Stimulated activated CD8-positive, alpha-beta memory T cell treated with anti-CD3 and anti-CD28 coated beads, Interleukin-4, amount 100 ng/mL, for 48 hours (primary cell): ENCODE data around the gene OR8S1.
"Not testable (repeated sequence)": the region's sequence is repeated elsewhere in the genome, so short reads cannot be mapped to it uniquely, and the experiment has no call there.

Experiments
- DNase-seq: peaks from one replicate; pipeline ENCODE4 v3.0.0-alpha.2; 2020

OR8S1 gene, protein sequence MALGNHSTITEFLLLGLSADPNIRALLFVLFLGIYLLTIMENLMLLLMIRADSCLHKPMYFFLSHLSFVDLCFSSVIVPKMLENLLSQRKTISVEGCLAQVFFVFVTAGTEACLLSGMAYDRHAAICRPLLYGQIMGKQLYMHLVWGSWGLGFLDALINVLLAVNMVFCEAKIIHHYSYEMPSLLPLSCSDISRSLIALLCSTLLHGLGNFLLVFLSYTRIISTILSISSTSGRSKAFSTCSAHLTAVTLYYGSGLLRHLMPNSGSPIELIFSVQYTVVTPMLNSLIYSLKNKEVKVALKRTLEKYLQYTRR

DNA sequence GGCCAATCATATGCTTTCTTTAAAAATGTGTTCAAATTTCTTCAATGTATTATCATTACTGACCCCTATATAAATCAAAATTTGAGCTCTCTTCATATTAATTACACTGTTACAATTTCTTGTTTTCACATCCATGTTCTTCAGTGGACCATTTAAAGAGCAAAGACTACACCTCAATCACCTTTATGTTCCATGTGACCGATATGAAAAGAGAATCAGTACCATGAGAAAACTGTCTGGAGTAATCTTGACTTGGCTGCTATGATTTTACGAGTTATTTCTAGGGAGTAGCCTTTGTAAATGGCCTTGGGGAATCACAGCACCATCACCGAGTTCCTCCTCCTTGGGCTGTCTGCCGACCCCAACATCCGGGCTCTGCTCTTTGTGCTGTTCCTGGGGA, at the start of gene OR8S1:
TSS of gene OR8S1 (plus strand) at position 301 of the 400 bp plus-strand sequence. CDS start at position 301, 0 bp downstream.
- DNase-seq: no peak

GRCh38 chr12:48482198-48482597, 43.2 kb upstream of the OR8S1 start, which contains the start of gene C12orf54:
Gene C12orf54 (plus strand): TSS chr12:48482498. CDS start chr12:48483297, 799 bp downstream.
- DNase-seq: no peak

DNA sequence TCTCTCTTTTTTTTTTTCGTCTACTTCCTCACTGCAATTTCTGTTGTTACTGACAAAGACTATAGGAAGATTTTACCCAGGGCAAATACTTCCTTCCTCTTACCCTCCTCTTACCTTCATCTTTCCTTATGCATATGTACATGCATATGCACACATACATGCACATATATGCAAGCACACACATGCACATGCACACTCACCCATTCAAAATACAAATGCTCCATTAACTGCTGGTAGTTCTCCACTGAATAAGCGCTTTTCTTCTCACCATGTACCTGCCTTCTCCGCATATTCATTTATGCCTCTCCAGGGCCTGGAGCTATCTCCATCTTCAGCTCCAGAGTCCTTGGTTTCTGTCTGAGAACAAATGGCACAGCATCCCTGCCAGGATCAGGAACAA, 42.5 kb upstream of the OR8S1 start:
- DNase-seq: no peak

DNA sequence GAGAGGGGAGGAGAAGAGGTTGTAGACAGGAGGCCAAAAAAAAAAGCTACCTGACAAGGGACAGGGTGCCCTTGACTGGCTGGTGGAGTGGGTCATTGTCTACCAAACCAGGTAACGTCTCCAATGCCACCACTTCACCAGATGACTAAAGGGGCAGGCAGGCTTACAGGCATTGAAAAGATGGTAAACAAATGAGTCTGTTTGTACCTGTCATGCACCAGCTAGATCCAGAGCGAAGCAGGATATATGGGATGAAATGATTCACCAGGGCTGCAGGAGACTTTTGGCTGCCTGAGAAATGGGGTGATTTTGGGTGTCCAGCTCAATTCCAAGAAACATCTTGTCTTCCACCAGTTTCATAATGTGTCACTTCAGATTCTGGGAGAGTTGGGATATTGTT, 39.2 kb upstream of the OR8S1 start:
- DNase-seq: no peak

DNA sequence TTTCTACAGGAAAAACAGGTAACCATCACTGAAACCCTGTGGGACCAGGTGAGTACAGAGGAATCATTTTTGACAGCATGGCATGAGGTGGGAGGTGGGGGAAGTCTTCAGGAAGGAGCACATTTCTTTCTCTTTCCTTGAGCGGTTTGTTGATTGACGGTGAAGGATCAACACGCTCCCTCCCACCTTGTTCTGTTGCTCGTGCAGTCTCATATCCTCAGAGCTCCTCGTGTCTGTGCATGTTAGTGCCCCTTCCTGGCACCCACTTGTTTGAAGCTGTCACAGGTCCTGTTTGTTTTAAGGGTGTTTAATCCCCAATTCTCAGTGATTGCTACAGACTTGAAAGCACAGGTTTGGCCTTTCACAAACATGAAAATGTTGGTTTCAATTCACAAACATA, 38.8 kb upstream of the OR8S1 start:
- no peak for DNase-seq

DNA sequence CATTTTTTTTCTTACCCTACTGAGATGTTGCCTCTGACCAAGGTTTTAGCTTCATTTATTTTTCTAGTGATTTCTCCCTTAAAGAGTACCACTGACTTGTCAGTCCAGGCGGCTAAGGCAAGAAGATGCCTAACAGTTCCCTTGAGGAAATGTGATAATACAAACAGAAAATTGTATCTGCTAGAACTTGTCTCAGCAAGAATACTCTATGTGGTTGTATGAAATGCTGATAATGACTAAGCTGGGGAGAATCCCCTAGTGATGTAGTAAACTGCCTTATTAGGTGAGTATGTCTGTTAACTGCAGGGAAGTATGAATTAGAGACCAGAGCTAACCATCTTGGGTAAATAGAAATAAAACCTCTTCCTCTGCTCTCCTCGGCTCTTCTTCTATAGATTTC, 36.4 kb upstream of the OR8S1 start:
- DNase-seq: no peak

DNA sequence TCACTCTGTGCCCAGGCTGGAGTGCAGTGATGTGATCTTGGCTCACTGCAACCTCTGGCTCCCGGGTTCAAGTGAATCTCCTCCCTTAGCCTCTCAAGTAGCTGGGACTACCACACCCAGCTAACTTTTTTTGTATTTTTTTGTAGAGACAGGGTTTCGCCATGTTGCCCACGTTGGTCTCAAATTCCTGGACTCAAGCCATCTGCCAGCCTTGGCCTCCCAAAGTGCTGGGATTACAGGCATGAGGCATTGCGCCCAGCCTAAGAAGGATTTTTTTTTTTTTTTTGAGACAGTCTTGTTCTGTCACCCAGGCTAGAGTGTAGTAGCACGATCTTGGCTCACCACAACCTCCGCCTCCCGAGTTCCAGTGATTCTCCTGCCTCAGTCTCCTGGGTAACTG, 36.0 kb upstream of the OR8S1 start:
- DNase-seq: not testable (repeated sequence)

GRCh38 chr12:48500281-48500680, 25.2 kb upstream of the OR8S1 start:
- not testable (repeated sequence) for DNase-seq

DNA sequence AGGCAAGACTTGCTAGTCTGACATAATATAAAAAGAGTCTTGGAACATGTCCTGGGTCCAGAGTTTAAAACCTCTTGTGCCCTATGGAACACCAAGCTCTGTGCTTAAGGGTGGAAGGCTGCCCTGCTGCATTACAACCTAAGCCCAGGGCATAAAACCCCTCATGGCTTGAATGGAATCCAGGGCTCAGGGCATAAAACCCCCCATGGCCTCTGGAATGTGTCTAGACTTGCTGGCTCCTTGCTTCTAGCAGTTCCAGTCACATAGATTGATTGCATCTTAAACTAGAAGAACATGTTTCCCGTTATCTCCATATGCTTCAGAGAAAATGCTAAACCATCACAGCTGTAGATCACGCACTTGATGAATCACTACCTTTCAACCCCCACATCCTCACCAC, 18.6 kb upstream of the OR8S1 start:
- not testable (repeated sequence) for DNase-seq

DNA sequence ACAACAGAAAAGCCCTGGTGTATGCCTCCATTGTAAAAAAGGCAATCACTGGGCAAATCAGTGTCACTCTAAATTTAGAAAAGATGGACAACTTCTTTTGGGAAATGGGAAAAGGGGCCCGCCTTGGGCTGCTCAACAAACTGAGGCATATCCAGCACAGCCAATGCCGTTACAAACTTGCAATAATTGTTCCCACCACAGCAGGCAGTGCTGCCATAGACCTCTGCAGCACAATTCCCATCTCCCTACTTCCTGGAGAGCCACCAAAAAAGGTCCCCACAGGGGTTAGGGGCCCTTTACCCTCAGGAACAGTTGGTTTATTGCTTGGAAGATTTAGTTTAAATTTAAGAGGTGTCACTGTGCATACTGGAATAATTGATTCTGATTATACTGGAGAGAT, 16.4 kb upstream of the OR8S1 start:
- DNase-seq: no peak

DNA sequence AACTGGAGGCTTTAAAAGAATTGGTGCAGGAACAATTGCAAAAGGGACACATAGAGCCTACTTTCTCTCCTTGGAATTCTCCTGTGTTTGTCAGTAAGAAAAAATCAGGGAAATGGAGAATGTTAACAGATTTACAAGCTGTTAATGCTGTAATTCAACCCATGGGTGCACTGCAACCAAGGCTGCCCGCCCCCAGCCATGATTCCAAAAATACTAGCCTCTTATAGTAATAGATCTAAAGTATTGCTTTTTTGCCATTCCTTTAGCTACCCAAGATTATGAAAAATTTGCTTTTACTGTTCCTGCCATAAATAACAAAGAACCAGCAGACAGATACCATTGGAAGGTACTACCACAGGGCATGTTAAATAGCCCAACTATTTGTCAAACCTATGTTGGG, 15.3 kb upstream of the OR8S1 start:
- DNase-seq: no peak

DNA sequence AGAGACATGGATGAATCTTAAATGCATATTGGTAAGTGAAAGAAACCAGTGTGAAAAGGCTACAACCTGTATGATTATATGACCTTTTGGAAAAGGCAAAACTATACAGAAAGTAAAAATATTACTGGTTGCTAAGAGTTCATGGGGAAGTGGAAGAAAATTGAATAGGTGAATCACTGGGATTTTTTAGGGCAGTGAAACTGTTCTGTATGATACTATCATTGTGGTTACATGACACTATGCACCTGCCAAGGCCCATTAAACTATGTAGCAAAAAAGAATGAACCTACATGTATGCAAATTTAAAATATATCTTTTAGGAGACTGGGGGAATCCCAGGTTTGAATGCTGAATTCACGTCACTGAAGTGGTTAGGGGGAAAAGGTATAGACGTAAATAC, 12.6 kb upstream of the OR8S1 start:
- DNase-seq: no peak

- no peak for DNase-seq
These were observed 10.7 kb upstream of the OR8S1 start for GRCh38 chr12:48514728-48515127.

GRCh38 chr12:48520381-48520780, 5.1 kb upstream of the OR8S1 start:
- not testable (repeated sequence) for DNase-seq

DNA sequence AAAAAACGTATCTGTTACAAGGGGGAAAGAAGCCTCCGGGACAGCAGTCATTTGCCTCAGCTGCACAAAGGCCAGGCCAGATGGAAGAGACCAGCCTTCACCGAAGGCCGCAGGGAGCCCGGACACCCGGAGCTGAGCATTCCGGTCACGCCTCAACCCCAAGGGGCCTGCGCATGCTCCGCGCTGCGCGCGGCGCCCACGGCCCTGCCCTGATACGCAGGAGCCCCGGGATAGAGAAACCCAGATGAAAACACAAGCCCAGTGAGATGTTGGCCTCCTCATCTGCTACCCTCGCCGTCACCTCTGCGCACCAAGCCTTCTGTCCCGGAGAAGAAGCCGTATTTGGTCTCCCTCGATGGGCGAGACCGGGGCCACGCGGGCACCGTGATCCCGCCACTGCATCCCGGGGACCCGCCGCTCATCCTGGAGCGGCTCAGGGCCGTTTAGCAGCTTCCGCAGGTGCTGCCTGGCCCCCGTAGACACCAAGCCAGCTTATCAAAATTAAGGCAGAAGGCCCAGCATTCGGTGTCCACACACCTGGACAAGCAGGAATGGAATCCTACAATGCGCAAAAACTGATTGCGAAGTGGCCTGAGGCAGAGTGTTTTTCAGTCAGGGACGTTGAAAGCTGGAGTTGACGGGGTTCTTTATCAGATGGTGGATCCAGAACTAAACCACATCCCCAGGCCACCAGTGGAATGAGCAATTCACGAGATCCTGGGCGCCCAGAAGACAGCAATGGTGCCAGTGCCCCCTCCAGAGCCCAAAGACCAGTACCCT, 2.6 kb downstream of the OR8S1 start:
- no peak for DNase-seq

DNA sequence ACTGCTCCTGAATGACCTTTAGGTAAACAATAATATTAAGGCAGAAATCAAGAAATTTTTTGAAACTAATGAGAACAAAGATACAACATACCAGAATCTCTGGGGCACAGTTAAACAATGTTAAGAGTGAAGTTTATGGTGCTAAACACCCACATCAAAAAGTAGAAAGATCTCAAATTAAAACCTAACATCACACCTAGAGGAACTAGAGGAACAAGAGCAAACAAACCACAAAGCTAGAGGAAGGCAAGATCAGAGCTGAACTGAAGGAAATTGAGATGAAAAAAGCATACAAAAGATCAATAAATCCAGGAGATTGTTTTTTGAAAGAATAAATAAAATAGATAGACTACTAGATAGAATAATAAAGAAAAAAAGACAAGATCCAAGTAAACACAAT, 7.2 kb downstream of the OR8S1 start:
- DNase-seq: no peak

DNA sequence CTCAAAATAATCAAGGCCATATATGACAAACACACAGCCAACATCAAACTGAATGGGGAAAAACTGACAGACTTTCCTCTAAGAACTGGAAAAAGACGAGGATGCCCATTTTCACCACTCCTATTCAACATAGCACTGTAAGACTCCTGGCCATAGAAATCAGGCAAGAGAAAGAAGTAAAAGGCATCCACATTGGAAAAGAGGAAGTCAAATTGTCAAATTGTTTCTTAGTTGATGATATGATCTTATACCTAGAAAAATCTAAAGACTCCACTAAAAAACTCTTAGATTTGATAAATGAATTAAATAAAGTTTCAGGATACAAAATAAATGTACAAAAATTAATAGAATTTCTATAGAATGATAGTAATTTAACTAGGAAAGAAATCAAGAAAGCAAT, 11.2 kb downstream of the OR8S1 start:
- no peak for DNase-seq

- DNase-seq: peak; percentile 74
These were observed 17.0 kb downstream of the OR8S1 start for GRCh38 chr12:48542300-48542928.

DNA sequence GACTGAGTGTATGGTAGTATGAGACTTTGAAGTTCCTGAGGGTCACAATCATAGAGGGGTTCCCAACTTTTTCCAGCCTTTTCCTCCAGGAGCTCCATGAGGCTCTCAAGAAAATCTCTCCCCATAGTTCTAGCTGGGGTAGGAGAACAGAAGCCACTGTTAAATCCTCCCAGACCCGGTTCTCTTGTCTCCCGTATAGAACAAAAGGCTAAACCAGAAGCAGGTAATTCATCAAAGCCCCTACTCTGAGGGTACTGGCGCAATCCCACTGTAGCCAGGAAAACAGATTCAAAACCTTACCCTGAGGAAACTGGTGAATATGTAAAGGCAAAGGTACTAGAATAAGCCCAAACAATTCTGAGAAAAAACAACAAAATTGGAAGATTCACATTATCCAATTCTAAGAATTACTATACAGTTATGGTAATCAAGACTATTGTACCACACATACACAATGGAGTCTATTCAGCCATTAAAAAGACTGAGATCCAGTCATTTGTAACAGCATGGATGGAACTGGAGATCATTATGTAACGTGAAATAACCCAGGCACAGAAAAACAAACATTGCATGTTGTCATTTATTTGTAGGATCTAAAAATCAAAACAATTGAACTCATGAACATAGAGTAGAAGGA, 20.5 kb downstream of the OR8S1 start:
- no peak for DNase-seq

DNA sequence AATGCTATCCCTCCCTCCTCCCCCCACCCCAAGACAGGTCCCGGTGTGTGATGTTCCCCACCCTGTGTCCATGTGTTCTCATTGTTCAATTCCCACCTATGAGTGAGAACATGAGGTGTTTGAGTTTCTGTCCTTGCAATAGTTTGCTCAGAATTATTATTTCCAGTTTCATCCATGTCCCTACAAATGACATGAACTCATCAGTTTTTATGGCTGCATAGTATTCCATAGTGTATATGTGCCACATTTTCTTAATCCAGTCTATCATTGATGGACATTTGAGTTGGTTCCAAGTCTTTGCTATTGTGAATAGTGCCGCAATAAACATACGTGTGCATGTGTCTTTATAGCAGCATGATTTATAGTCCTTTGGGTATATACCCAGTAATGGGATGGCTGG, 21.6 kb downstream of the OR8S1 start:
- DNase-seq: not testable (repeated sequence)

GRCh38 chr12:48551636-48552035, 26.2 kb downstream of the OR8S1 start:
- not testable (repeated sequence) for DNase-seq

DNA sequence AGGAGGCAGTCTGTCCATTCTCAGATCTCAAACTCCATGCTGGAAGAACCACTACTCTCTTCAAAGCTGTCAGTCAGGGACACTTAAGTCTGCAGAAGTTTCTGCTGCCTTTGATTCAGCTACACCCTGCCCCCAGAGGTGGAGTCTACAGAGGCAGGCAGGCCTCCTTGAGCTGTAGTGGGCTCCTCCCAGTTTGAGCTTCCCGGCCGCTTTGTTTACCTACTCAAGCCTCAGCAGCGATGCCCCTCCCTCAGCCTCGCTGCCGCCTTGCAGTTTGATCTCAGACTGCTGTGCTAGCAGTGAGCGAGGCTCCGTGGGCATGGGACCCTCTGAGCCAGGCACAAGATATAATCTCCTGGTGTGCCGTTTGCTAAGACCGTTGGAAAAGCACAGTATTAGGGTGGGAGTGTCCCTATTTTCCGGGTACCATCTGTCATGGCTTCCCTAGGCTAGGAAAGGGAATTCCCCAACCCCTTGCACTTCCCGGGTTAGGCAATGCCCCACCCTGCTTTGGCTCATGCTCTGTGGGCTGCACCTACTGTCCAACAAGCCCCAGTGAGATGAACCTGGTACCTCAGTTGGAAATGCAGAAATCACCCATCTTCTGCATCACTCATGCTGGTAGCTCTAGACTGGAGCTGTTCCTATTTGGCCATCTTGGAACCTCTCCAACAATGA, 28.4 kb downstream of the OR8S1 start:
- not testable (repeated sequence) for DNase-seq

DNA sequence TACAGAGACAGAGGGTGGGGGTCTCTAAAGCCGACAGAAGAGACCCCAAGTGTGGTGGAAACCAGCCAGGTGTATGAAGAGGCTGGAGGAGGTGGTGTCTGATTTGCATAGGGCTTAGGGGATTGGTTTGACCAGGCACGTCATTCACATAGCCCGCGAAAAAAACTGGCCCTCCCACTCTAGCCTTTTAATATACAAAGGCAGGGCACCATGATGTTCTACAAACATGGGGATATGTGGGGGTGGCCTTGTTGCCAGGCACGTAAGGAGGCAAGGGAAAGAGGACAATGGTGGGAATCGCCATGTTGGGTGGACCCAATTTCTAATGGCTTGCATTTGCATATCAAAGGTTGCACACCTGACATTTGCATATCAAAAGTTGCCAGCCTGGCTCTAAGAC, 31.2 kb downstream of the OR8S1 start:
- no peak for DNase-seq
